Measurements from ENCODE around the gene KDM8.

DNA sequence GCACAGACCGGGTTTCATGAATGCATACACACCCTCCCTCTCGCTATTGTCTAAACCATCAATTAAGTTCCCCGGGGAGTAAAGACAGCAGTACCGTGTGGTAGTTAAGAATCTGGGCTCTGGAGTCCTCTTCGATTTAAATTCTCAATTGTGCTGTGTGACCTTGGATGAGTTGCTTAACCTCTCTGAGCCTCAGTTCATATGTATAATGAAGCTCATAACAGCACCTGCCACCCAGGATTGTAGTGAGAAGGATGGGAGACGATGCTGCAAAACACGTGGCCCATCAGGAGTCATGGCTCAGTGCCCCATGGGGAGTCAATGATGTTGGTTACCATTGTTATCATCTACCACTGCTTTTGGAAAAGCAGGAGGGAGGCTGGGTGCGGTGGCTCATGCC, 34.5 kb upstream of the KDM8 start:
- no peak for TF ChIP-seq NFIC (IDR thresholded peaks at IDR 0.05; ENCODE audit: borderline replicate concordance)
- no peak for TF ChIP-seq CHD2 (IDR thresholded peaks at IDR 0.05; ENCODE audit: low read length, partially characterized antibody)
- TF ChIP-seq RXRA (IDR thresholded peaks at IDR 0.05; ENCODE audit: borderline replicate concordance, low read depth), result no peak
- TF ChIP-seq EZH2phosphoT487 (IDR thresholded peaks at IDR 0.05; ENCODE audit: borderline replicate concordance, low read depth), result no peak
- TF ChIP-seq ZBTB33 (IDR thresholded peaks at IDR 0.05; ENCODE audit: borderline replicate concordance, low read depth), result no peak
